Subcutaneous abdominal adipose tissue (tissue), 5 donors: ENCODE data around the gene PTPRU.

Source experiments
- H3K27ac ChIP-seq: one replicate; pipeline ENCODE4 v1.7.0; 2013; ENCODE audit warnings: low read depth, mild to moderate bottlenecking, inconsistent platforms, low read length, moderate library complexity
- H3K27me3 ChIP-seq, 5 donors: one replicate each; pipeline ENCODE4 v1.7.0; 2013; ENCODE audit warnings: low read length in 5 of 5, inconsistent platforms in 1 of 5; ENCODE audit not compliant: control insufficient read depth in 5 of 5, insufficient read depth in 4 of 5
- H3K36me3 ChIP-seq, 5 donors: one replicate each; pipeline ENCODE4 v1.7.0; 2013; ENCODE audit warnings: low read length in 5 of 5; ENCODE audit not compliant: control insufficient read depth in 5 of 5, insufficient read depth in 5 of 5
- H3K4me1 ChIP-seq, 5 donors: one replicate each; pipeline ENCODE4 v1.7.0; 2013; ENCODE audit warnings: low read length in 5 of 5, mild to moderate bottlenecking in 3 of 5, moderate library complexity in 1 of 5; ENCODE audit not compliant: control insufficient read depth in 5 of 5, insufficient read depth in 5 of 5
- H3K4me3 ChIP-seq, 5 donors: one replicate each; pipeline ENCODE4 v1.7.0; 2013; ENCODE audit warnings: low read length in 5 of 5, low read depth in 1 of 5
- H3K9ac ChIP-seq, 5 donors: one replicate each; pipeline ENCODE4 v1.7.0; 2013; ENCODE audit warnings: low read length in 5 of 5, mild to moderate bottlenecking in 4 of 5, moderate library complexity in 3 of 5
- H3K9me3 ChIP-seq, 5 donors: one replicate each; pipeline ENCODE4 v1.7.0; 2013; ENCODE audit warnings: low read length in 5 of 5; ENCODE audit not compliant: control insufficient read depth in 5 of 5
- donor health status: healthy.
- donor health status: healthy.
- donor health status: healthy.
- donor health status: healthy.
- donor health status: healthy.

The PTPRU gene

DNA sequence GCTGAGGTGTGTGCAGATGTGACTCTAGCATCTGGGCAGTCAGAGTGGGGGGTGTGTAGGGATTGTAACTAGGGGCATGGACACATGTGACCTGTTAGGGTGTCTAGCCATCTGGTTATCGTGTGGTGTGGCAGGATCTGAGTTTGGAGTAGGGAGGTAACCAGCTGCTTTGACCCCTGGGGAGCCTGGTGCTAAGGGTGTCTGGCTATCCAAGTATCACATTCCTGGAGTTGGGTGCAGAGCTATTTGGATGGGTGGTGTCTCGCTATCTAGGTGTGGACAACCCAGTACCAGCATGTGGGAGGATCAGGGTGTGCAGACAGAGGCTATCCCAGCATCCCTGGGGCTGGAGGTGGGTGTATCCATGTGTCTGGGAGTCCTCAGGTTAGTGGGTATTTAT is 4.7 kb downstream of the PTPRU start:
- Histone ChIP-seq H3K9ac (no peak overlapping the region), H3K27me3 (peaks cover 0 to 4% (median 4%) of the 10 kb centered on the region in 5 donors), H3K9me3 (no peaks in the 10 kb centered on the region), H3K4me3 (no peak overlapping the region), H3K4me1 (peaks cover 2 to 35% (median 31%) of the 10 kb centered on the region in 5 donors), H3K27ac (no peak overlapping the region), H3K36me3 (no peaks in the 10 kb centered on the region)

DNA sequence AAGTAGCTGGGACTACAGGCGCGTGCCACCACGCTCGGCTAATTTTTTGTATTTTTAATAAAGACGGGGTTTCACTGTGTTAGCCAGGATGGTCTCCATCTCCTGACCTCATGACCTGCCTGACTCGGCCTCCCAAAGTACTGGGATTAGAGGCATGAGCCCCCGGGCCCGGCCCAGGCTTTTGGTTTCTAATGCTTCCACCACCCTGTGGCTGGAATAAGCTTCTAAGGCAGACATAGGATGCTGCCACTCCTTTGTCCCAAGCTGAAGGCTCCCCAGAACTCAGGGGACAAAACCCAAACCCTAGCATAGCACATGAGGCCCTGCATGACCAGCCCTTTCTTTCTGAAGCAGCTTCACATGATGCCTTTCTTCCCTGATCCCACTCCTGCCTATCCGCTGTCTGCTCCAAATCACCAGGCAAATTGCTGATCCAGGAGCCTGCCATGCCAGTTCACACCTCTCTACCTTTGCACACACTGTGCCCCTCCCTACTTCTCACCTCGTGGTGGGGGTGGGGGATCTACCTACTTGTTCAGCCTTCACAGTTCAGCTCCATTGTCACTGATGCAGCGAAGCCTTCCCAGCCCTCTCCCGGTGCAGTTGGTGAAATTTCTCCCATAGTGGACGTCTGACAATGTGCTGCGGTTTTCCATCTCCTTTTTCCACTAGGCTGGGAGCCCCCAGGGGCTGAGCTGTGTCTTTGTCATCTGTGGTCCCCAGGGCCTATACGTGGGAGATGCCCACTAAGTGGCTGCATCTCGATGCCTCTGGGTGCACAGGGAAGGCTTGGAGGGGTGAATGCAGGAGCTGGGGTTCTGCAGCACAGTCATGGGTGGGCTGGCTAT is 6.9 kb downstream of the PTPRU start:
- peaks cover 0 to 22% (median 19%) of the 10 kb centered on the region in 5 donors for H3K4me1 ChIP-seq
- H3K36me3 ChIP-seq: no peaks in the 10 kb centered on the region
- no peak overlapping the region for H3K4me3 ChIP-seq
- no peaks in the 10 kb centered on the region for H3K9me3 ChIP-seq
- no peak overlapping the region for H3K9ac ChIP-seq
- H3K27ac ChIP-seq: no peak overlapping the region
- peaks cover 0 to 2% (median 0%) of the 10 kb centered on the region in 5 donors for H3K27me3 ChIP-seq

DNA sequence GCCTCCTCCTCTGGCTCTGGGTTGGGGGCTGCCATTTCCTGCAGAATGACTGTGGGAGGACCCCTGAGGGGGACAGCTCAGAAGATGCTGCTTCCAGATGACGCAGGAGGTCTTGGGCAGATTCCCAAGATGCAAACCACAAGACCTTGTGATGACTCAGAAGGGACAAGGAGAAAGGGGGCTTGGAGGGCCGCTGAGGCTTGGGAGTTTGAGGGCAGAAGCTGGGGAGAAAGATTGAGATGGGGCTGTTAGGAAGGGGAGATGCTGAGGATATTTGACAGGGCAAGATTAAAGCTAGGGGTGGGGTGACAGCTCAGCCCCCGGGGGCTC is 7.5 kb downstream of the PTPRU start:
- Histone ChIP-seq H3K27me3 (peaks cover 0 to 2% (median 0%) of the 10 kb centered on the region in 5 donors), H3K9me3 (no peaks in the 10 kb centered on the region), H3K27ac (no peak overlapping the region), H3K4me3 (no peak overlapping the region), H3K36me3 (no peaks in the 10 kb centered on the region), H3K9ac (no peak overlapping the region), H3K4me1 (peaks cover 0 to 16% (median 13%) of the 10 kb centered on the region in 5 donors)

DNA sequence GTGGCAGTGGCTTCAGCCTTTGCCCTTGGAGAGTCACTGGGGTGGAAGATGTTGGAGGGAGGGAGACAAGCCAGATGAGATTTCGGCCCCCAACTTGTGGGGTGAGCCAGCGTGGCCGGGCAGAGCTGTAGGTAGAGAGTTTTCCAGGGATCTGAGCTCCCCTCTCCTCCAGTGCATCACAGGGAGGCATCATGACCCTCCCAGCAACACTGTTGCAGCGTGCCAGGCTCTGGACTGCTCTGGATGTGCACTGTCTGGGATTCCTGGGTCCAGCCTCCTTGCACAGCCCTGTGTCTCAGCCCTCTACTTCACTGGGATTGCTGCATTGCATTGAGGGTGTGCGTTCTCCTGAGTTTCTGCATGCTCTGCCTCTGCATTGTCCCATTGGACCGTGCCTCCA is 8.9 kb downstream of the PTPRU start:
- Histone ChIP-seq H3K27ac (no peak overlapping the region), H3K4me1 (peaks cover 0 to 11% (median 8%) of the 10 kb centered on the region in 5 donors), H3K4me3 (no peak overlapping the region)

GRCh38 chr1:29245876-29246275 is 9.6 kb downstream of the PTPRU start:
- no peak overlapping the region for H3K27ac ChIP-seq
- H3K9me3 ChIP-seq: no peaks in the 10 kb centered on the region
- no peak overlapping the region for H3K9ac ChIP-seq
- peaks cover 0 to 11% (median 8%) of the 10 kb centered on the region in 5 donors for H3K4me1 ChIP-seq
- H3K36me3 ChIP-seq: no peaks in the 10 kb centered on the region
- peaks cover 0 to 2% (median 0%) of the 10 kb centered on the region in 5 donors for H3K27me3 ChIP-seq
- no peak overlapping the region for H3K4me3 ChIP-seq

More for the DNA sequence above, 8.9 kb downstream of the PTPRU start:
- H3K27me3 ChIP-seq: peaks cover 0 to 2% (median 0%) of the 10 kb centered on the region in 5 donors
- H3K9ac ChIP-seq: no peak overlapping the region
- no peaks in the 10 kb centered on the region for H3K36me3 ChIP-seq
- H3K9me3 ChIP-seq: no peaks in the 10 kb centered on the region

DNA sequence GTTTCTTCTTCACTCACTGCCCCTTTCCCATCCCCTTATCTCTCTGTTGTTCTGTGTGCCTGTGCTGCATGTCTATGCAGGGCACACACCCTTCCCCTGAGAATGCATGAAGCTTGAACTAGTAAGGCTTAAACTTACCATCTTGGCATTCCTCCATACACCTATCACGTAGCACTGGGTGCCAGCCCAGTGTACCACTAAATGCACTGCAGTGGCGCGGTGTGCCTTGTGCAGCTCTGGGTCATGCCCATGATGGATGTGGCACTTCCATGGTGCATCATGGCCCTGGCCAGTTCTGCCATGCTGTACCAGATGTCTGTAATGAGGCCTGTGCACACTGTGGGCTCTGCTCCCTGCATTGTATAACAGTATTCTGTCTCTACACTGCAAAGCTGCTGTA is 10.7 kb downstream of the PTPRU start:
- peaks cover 0 to 11% (median 8%) of the 10 kb centered on the region in 5 donors for H3K4me1 ChIP-seq

DNA sequence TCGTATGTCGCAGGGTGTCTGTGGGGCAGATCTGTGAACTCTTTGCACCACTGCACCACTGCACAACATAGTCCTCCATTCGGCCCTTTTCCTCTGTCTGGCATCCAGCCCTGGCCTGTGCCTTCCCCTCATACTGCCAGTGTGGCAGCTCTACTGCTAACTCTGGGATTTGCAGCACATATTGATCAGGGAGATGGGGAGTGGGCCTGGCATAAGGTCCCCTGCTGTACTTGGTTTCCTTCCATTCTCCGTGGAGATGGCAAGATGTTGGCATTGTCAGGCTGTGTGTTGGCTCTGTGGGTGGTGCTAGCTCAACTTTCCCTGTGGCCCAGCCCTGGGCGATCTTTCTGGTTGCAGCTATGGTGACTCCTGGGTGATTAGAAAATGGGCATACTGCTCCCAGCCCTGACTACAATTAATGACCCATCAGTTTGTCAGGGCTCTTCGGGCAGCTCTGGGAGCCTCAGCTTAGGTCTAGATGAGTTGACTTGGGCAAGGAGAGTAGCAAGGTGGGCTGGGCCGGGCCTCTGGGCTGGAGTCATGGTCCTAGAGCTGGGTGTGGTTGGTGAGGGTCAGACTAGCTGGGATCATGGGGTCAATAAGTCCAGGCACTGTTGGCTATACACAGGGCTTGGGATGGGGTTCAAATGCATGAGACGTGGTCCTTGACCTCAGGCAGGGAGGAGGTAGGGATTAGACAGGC is 11.4 kb downstream of the PTPRU start:
- Histone ChIP-seq H3K4me1 (peaks cover 0 to 11% (median 8%) of the 10 kb centered on the region in 5 donors), H3K4me3 (no peak overlapping the region), H3K27ac (no peak overlapping the region), H3K9ac (no peak overlapping the region), H3K9me3 (no peaks in the 10 kb centered on the region), H3K36me3 (no peaks in the 10 kb centered on the region), H3K27me3 (peaks cover 0 to 2% (median 0%) of the 10 kb centered on the region in 5 donors)

More for the DNA sequence above, 10.7 kb downstream of the PTPRU start:
- no peak overlapping the region for H3K27ac ChIP-seq
- H3K27me3 ChIP-seq: peaks cover 0 to 2% (median 0%) of the 10 kb centered on the region in 5 donors
- H3K9ac ChIP-seq: no peak overlapping the region
- no peak overlapping the region for H3K4me3 ChIP-seq
- H3K9me3 ChIP-seq: no peaks in the 10 kb centered on the region
- no peaks in the 10 kb centered on the region for H3K36me3 ChIP-seq

GRCh38 chr1:29248409-29248808 is 12.1 kb downstream of the PTPRU start:
- Histone ChIP-seq H3K9me3 (no peaks in the 10 kb centered on the region), H3K4me3 (no peak overlapping the region), H3K9ac (no peak overlapping the region), H3K27me3 (peaks cover 0 to 2% (median 0%) of the 10 kb centered on the region in 5 donors), H3K27ac (no peak overlapping the region), H3K4me1 (peaks cover 0 to 11% (median 8%) of the 10 kb centered on the region in 5 donors), H3K36me3 (no peaks in the 10 kb centered on the region)

GRCh38 chr1:29249170-29249691 is 12.9 kb downstream of the PTPRU start:
- no peak overlapping the region for H3K27ac ChIP-seq
- H3K9ac ChIP-seq: no peak overlapping the region
- peaks cover 0 to 2% (median 0%) of the 10 kb centered on the region in 5 donors for H3K27me3 ChIP-seq
- H3K36me3 ChIP-seq: no peaks in the 10 kb centered on the region
- H3K4me1 ChIP-seq: peaks cover 0 to 11% (median 8%) of the 10 kb centered on the region in 5 donors
- no peaks in the 10 kb centered on the region for H3K9me3 ChIP-seq
- H3K4me3 ChIP-seq: no peak overlapping the region
